ENCODE measurements around the gene RBMS1.

Gene RBMS1

DNA sequence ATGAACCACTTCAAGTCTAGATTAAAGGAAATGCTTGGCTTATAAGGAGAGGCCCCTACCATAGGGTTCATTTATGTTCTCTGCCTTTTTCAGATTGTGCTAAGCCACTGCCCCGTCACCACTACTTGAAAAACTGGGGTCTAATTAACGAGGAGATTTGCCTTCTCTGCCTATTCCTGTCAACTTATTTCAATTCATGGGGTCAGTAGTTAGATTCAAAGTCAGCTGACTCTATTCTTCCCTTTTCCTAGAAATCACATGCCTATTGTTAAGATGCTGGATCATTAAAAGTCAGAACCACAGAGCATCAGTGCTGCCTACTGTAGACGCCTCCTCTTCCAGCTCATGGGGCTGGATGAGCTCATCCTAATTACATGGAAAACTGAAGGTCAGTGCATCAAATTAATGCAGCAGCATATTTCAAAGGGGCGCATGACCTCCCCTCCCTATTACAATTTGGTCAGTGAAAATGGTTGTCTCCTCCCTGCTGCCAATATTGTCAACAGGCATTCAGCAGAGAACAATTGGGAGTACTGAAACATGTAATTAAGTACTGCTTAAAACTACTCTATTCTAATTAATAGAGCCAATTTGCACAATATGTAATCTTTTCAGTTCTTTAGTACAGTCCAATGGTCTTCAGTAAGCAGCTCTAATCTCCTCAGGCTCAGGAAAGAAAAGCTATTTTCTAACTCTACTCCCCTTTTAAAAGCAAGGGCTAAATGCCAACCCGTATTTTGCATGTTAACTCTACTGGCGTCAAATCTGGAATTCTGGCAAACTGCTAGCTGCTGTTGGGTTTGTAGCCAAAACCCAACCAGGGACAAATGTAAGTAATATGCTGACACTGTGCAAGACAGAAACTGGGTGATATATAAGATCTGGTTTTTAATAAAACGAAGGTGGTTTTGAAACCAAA is 176.2 kb downstream of the RBMS1 start:
- no peak overlapping the region for H2AFZ ChIP-seq (ENCODE audit: low read length)
- H3K79me2 ChIP-seq (ENCODE audit: insufficient read depth, low read length) = peaks cover 40% of the 10 kb centered on the region
- H3K27me3 ChIP-seq (ENCODE audit: insufficient read depth, low read length, poor library complexity, severe bottlenecking) = no peaks in the 10 kb centered on the region
- H3K4me2 ChIP-seq (ENCODE audit: low read depth, low read length, poor library complexity, severe bottlenecking) = no peak overlapping the region
- no peak overlapping the region for H3K9ac ChIP-seq (ENCODE audit: low read depth, low read length, poor library complexity, severe bottlenecking)
- no peaks in the 10 kb centered on the region for H3K9me2 ChIP-seq (replicated peaks; ENCODE audit: low read depth, low read length)
- no peaks in the 10 kb centered on the region for H3F3A ChIP-seq (ENCODE audit: low read depth)
- H3K4me1 ChIP-seq (ENCODE audit: insufficient read depth, low read length, poor library complexity, severe bottlenecking) = no peaks in the 10 kb centered on the region
- no peaks in the 10 kb centered on the region for H3K9me3 ChIP-seq (ENCODE audit: insufficient read depth, low read depth, low read length)
- no peak overlapping the region for H3K4me3 ChIP-seq (ENCODE audit: low read length, poor library complexity, severe bottlenecking)
- TF ChIP-seq, protein P1, sequence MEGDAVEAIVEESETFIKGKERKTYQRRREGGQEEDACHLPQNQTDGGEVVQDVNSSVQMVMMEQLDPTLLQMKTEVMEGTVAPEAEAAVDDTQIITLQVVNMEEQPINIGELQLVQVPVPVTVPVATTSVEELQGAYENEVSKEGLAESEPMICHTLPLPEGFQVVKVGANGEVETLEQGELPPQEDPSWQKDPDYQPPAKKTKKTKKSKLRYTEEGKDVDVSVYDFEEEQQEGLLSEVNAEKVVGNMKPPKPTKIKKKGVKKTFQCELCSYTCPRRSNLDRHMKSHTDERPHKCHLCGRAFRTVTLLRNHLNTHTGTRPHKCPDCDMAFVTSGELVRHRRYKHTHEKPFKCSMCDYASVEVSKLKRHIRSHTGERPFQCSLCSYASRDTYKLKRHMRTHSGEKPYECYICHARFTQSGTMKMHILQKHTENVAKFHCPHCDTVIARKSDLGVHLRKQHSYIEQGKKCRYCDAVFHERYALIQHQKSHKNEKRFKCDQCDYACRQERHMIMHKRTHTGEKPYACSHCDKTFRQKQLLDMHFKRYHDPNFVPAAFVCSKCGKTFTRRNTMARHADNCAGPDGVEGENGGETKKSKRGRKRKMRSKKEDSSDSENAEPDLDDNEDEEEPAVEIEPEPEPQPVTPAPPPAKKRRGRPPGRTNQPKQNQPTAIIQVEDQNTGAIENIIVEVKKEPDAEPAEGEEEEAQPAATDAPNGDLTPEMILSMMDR (conservative IDR thresholded peaks at IDR 0.05; ENCODE audit: low read length) = no peak
- no peak for TF ChIP-seq EZH2phosphoT487 (IDR thresholded peaks at IDR 0.05; ENCODE audit: borderline replicate concordance)
- peaks cover 33% of the 10 kb centered on the region for H3K36me3 ChIP-seq (ENCODE audit: insufficient read depth, low read length)
- peaks cover 5% of the 10 kb centered on the region for H4K20me1 ChIP-seq (ENCODE audit: insufficient read depth, low read length, poor library complexity, severe bottlenecking)

DNA sequence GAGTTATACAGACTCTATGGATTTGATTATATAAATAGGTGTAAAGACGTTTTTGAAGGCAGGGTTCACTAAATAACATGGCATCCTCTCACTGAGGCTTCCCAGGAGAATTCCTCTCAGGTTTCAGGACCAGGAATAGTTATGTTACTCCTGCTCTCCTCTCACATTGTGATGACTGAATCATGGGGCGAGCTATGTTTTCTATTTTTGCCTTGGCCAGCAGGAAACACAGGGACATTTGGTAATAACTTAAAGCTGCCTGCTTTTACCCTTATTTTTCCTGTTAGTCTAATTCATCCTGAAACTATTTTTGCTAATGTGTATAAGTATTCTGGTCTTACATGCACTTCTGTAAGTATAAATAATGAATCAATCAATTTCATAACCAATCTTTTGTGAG is 178.3 kb downstream of the RBMS1 start:
- H2AFZ ChIP-seq (ENCODE audit: low read length) = no peak overlapping the region
- H3K9ac ChIP-seq (ENCODE audit: low read depth, low read length, poor library complexity, severe bottlenecking) = no peak overlapping the region
- TF ChIP-seq, protein P1 (conservative IDR thresholded peaks at IDR 0.05; ENCODE audit: low read length) = no peak
- TF ChIP-seq EZH2phosphoT487 (IDR thresholded peaks at IDR 0.05; ENCODE audit: borderline replicate concordance) = no peak

DNA sequence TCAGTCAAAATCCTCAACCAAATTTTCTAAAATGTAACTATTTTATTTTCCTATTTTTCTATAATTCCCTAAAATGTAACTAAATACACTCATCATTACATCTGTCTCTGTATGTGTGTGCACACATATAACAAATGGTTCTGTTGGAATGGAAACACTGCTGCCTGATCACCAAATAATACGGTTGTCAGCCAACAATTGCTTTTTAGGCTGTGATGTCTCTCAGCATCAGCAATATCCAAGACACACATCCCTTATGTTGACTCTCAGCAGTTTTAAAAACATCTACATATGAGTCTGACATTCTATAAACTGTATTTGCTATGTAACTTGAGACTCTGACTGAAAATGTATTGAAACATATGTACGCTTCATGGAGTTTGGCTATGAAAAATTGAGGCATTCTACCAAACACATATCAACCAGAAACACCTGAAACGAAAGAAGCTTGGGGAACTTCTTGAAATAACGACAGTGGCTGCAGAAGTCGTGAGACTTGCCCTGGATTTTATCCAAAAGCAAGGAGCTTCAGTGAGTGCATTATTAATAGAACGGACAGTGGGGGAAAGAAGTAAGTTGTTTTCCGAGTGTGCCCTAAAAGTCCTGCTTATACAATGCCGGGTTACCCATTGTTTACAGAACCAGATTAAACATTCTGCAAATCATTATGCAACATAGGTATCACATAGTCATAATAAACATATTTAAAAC is 183.3 kb downstream of the RBMS1 start:
- no peak overlapping the region for H3K4me2 ChIP-seq (ENCODE audit: low read depth, low read length, poor library complexity, severe bottlenecking)
- no peaks in the 10 kb centered on the region for H3F3A ChIP-seq (ENCODE audit: low read depth)
- no peaks in the 10 kb centered on the region for H3K9me3 ChIP-seq (ENCODE audit: insufficient read depth, low read depth, low read length)
- H3K4me1 ChIP-seq (ENCODE audit: insufficient read depth, low read length, poor library complexity, severe bottlenecking) = no peaks in the 10 kb centered on the region
- H3K9me2 ChIP-seq (replicated peaks; ENCODE audit: low read depth, low read length) = no peaks in the 10 kb centered on the region
- no peak overlapping the region for H2AFZ ChIP-seq (ENCODE audit: low read length)
- H3K9ac ChIP-seq (ENCODE audit: low read depth, low read length, poor library complexity, severe bottlenecking) = no peak overlapping the region
- H3K79me2 ChIP-seq (ENCODE audit: insufficient read depth, low read length) = no peaks in the 10 kb centered on the region; the same call in 1 of the 2 replicates
- no peak for TF ChIP-seq EZH2phosphoT487 (IDR thresholded peaks at IDR 0.05; ENCODE audit: borderline replicate concordance)
- TF ChIP-seq, protein P1 (conservative IDR thresholded peaks at IDR 0.05; ENCODE audit: low read length) = no peak
- no peak overlapping the region for H3K4me3 ChIP-seq (ENCODE audit: low read length, poor library complexity, severe bottlenecking)
- H3K27me3 ChIP-seq (ENCODE audit: insufficient read depth, low read length, poor library complexity, severe bottlenecking) = no peaks in the 10 kb centered on the region
- H3K36me3 ChIP-seq (ENCODE audit: insufficient read depth, low read length) = peaks cover 75% of the 10 kb centered on the region; the same call in 1 of the 2 replicates
- no peaks in the 10 kb centered on the region for H4K20me1 ChIP-seq (ENCODE audit: insufficient read depth, low read length, poor library complexity, severe bottlenecking)

More for the DNA sequence above, 178.3 kb downstream of the RBMS1 start:
- H3K79me2 ChIP-seq (ENCODE audit: insufficient read depth, low read length) = peaks cover 20% of the 10 kb centered on the region
- no peaks in the 10 kb centered on the region for H3K9me2 ChIP-seq (replicated peaks; ENCODE audit: low read depth, low read length)
- no peaks in the 10 kb centered on the region for H3K27me3 ChIP-seq (ENCODE audit: insufficient read depth, low read length, poor library complexity, severe bottlenecking)
- no peaks in the 10 kb centered on the region for H4K20me1 ChIP-seq (ENCODE audit: insufficient read depth, low read length, poor library complexity, severe bottlenecking)
- H3K4me3 ChIP-seq (ENCODE audit: low read length, poor library complexity, severe bottlenecking) = no peak overlapping the region
- H3K9me3 ChIP-seq (ENCODE audit: insufficient read depth, low read depth, low read length) = no peaks in the 10 kb centered on the region
- H3K4me1 ChIP-seq (ENCODE audit: insufficient read depth, low read length, poor library complexity, severe bottlenecking) = no peaks in the 10 kb centered on the region
- H3F3A ChIP-seq (ENCODE audit: low read depth) = no peaks in the 10 kb centered on the region
- H3K4me2 ChIP-seq (ENCODE audit: low read depth, low read length, poor library complexity, severe bottlenecking) = no peak overlapping the region
- peaks cover 50% of the 10 kb centered on the region for H3K36me3 ChIP-seq (ENCODE audit: insufficient read depth, low read length)
